T47D (cell line): Measurements from ENCODE around the gene OR5C1.
"Not testable (repeated sequence)": the region's sequence is repeated elsewhere in the genome, so short reads cannot be mapped to it uniquely, and the experiment has no call there.

Source experiments
- DNase-seq, 2 experiments: peaks; one replicate each; pipeline versions ENCODE4 v3.0.0 to v3.0.0-alpha.2; 2011 to 2012; ENCODE audit warnings: low read depth in 1 of 2, low spot score in 1 of 2
- JUND ChIP-seq: IDR thresholded peaks from 2 replicates; pipeline ENCODE4 v1.6.1; 2012; ENCODE audit warnings: low read depth
- in situ Hi-C: cut with HindIII; loops from 2 replicates; pipeline ENCODE4 v1.10.0; 2016; ENCODE audit warnings: low sequenced_read_pairs, low pct_unique_long_range_greater_than_20kb

OR5C1 gene

GRCh38 chr9:122791872-122792669 is 3.3 kb downstream of the OR5C1 start:
- in situ Hi-C loops = no loop called here
- TF ChIP-seq JUND = no peak
- no peak for DNase-seq

GRCh38 chr9:122797316-122798063 is 8.8 kb downstream of the OR5C1 start:
- DNase-seq = peak; percentile 31 to 65
- in situ Hi-C loops = no loop called here
- no peak for TF ChIP-seq JUND

- in situ Hi-C loops = no loop called here
- DNase-seq = no peak
- no peak for TF ChIP-seq JUND
Measured at GRCh38 chr9:122800066-122801060, 11.6 kb downstream of the OR5C1 start, which contains the start of gene OR1K1. Gene OR1K1, plus strand, starts transcription at chr9:122800123. Its CDS starts 0 bp downstream, at chr9:122800123.

- in situ Hi-C loops = no loop called here
- DNase-seq = no peak
- TF ChIP-seq JUND = no peak
Measured at GRCh38 chr9:122806661-122807060, 17.9 kb downstream of the OR5C1 start.

GRCh38 chr9:122807271-122807900 is 18.7 kb downstream of the OR5C1 start:
- DNase-seq = no peak
- in situ Hi-C loops = no loop called here
- TF ChIP-seq JUND = no peak

- no peak for TF ChIP-seq JUND
- in situ Hi-C loops = no loop called here
- DNase-seq = no peak
Measured at GRCh38 chr9:122808141-122808540, 19.4 kb downstream of the OR5C1 start.

- peak in 1 of 2 experiments; percentile 68 for DNase-seq
- in situ Hi-C loops = not testable (repeated sequence)
Measured at GRCh38 chr9:122809261-122809660, 20.5 kb downstream of the OR5C1 start.

- TF ChIP-seq JUND = no peak
- peak; percentile 69 to 91 for DNase-seq
- in situ Hi-C loops = no loop called here
Measured at GRCh38 chr9:122810306-122810946, 21.7 kb downstream of the OR5C1 start.

GRCh38 chr9:122812736-122813135 is 24.0 kb downstream of the OR5C1 start:
- in situ Hi-C loops = no loop called here
- no peak for TF ChIP-seq JUND
- DNase-seq = no peak

- in situ Hi-C loops = no loop called here
- DNase-seq = no peak
- no peak for TF ChIP-seq JUND
Measured at GRCh38 chr9:122814545-122814944, 25.8 kb downstream of the OR5C1 start.

GRCh38 chr9:122815544-122815943 is 26.8 kb downstream of the OR5C1 start:
- in situ Hi-C loops = no loop called here
- TF ChIP-seq JUND = no peak
- DNase-seq = no peak
